Stimulated activated CD4-positive, alpha-beta T cell treated with anti-CD3 and anti-CD28 coated beads, Interleukin-15, amount 100 ng/mL, for 48 hours (primary cell): ENCODE results near the gene GPBAR1.

Source experiments
- DNase-seq, 2 donors: peaks; one replicate each; pipeline ENCODE4 v3.0.0-alpha.2; 2020; ENCODE audit warnings: low read depth in 2 of 2

Gene GPBAR1, protein sequence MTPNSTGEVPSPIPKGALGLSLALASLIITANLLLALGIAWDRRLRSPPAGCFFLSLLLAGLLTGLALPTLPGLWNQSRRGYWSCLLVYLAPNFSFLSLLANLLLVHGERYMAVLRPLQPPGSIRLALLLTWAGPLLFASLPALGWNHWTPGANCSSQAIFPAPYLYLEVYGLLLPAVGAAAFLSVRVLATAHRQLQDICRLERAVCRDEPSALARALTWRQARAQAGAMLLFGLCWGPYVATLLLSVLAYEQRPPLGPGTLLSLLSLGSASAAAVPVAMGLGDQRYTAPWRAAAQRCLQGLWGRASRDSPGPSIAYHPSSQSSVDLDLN

DNA sequence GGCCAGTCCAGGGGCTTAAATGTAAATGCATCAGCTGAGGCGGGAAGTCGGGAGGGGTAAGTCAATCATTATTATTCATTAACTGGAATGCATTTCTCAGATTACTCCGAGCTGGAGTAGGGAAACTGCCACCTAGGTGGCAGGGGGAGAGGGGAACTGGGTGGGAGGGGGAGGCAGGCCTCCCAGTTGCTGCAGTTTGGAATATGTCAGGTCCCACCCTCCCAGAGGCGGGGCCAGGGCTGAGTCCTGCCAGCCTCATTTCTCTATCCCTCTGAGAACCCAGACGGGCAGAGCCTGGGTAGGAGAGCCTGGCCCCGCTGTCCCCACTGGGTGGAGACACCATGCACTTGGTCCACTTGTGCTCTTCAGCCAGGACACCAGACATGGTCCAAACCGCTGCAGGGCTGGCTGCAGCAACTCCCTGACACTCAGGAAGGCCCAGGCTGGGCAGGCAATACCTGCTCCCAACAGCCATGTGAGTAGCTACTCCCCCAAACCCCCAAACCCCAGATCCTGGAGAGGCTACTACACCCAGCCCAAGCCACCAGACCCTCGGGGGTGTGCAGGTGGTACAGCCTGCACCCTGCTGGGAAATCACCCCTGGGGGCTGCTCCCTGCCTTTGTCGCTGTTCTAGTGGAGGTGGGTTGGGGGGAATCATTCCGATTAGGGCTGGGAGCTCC lies at the start of gene GPBAR1:
Gene GPBAR1 (plus strand): TSS at position 274 of the 681 bp plus-strand sequence. CDS start 1,710 bp downstream, outside the sequence.
- no peak for DNase-seq

DNA sequence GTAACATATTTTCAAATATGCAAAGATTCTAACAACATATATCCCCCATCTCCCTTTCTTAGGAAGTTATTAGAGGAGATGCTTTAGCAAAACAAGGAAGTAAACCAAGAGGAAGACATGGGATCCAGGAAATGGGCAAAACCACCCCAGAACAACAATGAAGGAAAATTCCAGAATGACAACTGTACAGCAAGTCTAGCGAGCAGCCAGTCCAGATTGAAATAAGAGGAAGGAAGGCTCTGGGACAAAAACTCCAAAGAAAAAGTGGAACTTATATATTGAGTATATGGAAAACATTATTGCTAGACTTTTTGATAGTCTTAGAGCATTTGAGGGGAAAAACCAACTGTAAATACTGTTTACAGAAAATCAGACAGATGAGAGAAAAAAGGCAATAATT lies 46.7 kb upstream of the GPBAR1 start:
- DNase-seq = no peak

DNA sequence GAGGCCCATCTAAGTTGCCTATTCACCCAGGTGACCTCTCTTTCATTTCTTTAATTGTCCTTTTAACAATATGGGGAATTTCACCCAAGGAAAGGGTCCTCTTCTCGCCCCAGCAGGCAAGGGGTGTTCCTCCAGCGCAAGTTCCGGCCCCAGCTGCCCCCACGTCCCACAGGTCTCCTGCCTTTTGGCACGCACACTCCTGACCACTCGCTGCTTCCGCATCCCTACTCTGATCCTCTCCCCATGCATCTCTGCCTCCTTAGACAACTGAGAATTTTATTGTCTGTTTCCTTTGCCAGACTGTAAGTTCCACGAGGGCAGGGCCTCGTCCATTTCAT lies 44.5 kb upstream of the GPBAR1 start:
- no peak for DNase-seq

DNA sequence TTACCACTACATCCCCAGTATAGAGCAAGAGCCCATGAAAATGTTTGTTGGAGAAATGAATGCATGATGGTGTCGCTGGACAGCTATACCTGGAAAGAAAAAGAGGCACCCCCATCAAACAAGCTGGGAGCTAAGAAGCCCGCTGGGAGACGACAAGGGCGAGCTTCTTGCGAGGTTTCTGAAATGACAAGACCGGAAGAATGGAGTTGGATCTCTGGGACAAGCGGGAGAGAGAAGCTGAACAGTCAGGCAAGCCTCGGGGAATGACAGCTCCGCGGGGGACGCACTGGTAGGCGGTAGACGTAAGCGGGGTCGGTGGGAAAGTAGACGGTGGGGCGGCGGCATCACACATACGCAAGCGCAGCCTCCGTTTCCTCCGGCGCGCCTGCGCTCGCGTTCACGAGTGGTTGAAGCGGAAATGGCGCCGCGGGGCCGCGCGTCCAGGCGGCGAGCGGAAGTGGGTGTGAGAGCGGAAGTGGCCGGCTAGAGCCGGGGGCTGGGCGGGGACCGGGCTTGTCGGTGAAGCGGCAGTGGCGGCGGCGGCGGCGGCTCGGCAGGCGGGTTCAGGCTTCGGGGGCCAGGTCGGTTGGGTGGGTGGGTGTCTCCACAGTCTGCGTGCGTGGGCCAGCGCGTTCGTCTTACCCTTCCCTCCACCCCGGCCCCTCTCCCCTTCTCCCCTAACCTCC lies 44.0 kb upstream of the GPBAR1 start, which contains the start of gene ARPC2:
Gene ARPC2 (plus strand): TSS at position 516 of the 686 bp plus-strand sequence. CDS start 282 bp downstream, outside the sequence.
- peak; percentile 86 to 92 for DNase-seq

DNA sequence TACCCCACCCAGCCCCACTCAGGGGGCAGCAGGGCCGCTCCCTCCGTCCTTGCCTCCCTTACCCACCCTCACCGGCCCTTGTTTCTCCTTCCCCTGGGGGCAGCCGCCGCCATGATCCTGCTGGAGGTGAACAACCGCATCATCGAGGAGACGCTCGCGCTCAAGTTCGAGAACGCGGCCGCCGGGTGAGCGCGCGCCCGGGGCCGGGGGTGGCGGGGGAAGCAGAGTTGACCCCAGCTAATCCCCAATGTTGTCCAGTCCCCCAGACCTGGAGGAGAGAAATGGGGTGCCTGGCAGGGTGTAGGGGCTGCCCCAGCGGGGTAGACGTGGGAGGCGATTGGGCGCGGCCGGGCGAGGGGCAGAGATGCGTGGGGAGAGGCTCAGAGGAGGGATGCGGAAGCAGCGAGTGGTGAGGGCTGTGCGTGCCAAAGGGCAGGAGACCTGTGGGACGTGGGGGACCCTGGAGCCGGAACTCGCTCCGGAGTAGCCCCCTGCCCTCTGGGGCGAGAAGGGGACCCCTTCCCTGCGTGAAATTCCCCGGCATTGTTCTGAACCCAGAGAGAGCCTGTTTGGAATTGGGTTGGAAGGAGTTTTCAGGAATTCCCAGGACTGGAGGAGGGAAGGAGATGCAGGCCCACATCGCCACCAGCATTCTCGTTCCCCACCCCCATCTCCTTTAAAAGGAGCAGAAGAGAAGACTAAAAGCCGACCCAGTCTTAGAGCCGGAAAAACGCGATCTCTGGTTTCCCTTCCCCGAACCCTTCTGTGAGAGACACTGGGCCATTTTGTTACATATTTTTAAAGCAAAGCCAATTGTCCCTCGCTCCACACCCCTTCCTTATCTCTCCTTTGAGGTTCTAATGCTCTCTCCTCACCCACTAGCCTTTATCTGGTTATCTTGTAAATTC lies 43.2 kb upstream of the GPBAR1 start:
- peak; percentile 66 to 68 for DNase-seq

DNA sequence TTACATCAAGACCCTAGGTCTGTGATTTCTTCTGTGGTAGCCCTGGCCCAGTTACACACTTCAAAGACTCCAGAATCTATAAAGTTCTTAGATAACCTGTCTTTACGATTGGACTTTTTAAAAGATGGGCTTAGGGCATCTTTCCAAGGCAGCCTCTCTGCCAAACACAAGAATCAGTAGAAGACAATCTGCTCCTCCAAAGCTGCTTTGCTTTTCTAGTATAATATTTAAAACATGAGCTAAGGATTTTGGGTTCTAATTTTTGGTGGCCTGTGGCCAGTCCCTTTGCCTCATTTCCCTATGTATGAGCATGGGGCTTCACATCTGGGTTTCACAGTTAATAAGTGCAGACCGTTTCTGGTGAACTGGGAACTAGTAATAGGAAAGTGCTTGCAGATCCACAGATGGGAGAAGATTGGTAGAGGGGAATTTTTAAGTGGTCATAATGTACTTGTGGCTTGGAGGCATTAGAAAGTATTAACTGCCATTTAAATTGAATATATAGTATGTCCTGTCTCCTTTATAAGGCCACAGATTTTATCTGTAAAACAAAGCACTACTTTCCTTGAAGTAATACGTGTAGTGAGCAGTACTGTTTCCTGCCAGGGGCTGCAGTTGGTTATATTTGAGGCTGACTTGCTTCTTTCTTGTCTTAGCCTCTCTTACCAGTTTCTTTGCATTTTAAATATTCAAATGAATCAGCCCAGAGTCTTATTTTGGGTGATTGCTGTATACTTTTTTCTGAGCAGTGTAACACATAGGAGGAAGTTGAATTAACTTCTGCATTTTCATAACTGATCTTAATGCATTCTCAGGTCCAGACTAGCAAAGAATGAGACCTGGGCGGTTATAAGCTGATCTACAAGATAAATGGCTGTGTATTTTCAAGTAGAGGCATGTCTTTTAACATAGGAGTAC lies 42.3 kb upstream of the GPBAR1 start:
- no peak for DNase-seq

DNA sequence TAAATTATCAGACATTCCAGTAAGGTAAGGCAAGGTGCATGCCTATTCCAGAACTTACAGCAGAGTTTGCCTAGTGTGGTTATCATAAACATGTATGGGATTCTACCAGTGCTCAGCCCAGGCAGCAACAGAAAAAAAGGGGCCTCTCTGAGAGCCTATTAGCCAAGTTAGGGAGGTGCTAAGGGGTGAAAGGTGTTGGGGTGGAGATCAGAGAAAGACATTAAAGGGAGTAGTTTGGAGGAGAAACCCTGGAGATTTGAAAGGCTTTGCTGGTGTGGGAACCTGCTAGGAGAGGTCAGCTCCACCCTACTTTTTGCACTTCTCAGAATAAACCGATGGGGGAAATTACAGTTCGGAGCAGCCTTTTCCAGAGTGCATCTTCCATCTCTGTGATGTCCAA lies 40.9 kb upstream of the GPBAR1 start:
- DNase-seq = no peak

DNA sequence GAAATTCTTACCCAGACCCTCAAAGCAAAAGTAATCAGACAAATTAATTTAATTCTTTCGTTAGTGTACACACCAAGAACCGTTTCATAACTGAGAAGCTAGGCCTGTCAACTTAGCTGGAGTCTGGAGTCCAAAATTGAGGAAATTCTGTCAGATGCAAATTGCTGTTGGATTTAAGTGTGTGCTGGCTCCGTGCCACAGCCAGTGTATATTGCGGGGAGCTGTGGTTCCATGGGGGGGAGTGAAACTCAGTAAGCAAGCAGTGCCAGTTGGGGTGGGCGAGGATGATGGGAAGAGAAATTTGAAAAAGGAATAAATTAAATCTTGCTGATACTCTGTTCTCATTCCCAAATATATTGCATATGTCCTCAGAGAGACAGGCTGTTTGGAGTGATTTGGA lies 39.8 kb upstream of the GPBAR1 start:
- DNase-seq = no peak

DNA sequence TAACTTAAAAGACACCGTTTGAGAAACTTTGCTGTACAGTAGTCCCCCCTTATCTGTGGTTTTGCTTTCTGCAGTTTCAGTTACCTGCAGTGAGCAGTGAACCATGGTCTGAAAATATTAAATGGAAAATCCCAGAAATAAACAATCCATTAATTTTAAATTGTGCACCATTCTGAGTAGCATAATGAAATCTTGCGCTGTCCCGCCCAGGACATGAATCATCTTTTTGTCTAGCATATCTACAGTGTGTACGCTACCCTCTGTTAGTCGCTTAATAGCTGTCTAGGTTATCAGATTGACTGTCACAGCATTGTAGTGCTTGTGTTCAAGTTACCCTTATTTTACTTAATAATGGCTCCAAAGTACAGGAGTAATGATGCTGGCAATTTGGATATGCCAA lies 37.8 kb upstream of the GPBAR1 start:
- no peak for DNase-seq

DNA sequence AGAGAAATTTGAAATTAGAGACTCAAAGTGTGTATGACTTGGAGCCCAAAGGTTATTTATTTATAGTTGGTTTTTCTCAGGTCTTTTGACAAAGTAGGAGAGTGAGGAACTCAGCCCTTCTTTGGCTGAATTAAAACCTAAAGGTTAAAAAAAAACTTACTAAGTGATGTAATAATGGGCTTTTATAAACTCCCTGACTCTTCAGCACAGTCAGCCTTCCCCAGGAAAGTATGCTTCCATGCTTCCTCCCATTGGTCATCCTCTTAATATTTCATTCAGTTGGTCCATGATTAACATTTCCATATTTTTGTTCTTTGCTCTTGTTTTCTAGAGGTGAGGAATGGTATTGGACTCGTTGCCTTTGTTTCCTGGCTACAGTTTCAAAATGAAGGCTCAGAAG lies 36.6 kb upstream of the GPBAR1 start:
- no peak for DNase-seq

DNA sequence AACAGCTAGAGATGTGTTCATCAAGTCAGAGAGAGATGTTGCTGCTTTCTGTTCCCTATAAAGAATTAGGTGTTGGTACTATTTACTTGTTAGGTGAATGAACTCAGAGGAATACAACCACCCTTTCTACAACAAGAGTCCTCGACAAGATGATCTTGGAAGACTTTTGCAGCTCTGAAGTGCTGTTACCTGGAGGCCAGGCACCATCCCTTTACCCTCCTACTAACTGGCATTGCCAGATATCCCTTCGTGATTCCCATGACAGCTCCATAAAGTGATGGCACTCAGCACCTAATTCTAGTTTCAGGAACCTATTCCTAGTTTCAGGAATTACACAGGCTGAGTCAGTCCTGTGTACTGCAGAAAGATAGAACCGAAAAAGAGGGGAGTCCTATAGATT lies 33.9 kb upstream of the GPBAR1 start:
- no peak for DNase-seq

DNA sequence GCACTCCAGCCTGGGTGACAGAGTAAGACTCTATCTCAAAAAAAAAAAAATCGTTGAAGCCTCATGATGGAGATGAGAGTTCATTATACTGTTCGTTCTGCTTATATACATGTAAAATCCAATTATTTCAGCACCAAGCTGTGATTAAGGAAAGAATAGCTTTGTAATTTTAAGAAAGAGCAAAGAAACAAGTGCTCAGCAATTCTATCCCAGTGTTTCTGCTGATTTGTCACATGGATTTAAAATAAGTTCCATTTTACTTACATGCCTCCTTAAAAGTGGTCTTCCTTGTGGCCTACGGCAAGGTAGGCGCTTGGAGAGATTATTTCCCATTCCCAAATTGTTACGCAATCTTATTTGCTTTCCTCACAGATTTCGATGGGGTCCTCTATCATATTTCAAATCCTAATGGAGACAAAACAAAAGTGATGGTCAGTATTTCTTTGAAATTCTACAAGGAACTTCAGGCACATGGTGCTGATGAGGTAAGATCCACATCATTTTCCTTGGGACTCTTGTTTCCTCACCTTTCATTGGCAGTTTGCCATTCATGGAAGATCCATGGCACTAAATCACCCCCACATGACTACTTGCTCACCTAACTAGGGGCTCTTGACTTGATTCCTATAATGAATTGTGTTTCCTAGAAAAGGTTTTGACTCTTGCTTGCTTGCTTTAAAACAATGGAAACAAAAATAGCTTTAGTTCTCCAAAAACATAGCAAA lies 32.3 kb upstream of the GPBAR1 start:
- DNase-seq = no peak

DNA sequence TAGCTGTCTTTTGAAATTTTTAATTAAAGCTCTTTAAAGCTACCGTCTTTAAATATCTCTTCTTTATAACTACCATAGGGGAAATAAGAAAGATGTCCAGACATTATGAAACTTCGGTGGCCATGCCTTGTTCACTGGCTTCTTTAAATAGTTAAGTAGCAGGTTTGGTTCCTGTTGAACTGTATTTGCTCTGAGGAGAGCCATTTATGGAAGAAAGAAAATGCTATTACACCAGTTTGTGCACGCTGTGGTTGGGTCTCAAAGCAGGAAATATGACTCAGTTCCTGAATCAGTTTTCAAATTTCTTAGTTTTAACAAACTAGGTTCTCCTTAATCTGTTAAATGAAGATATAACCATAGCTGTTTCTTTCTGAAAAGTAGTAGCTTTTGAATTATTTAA lies 31.6 kb upstream of the GPBAR1 start:
- peak; percentile 19 to 21 for DNase-seq

DNA sequence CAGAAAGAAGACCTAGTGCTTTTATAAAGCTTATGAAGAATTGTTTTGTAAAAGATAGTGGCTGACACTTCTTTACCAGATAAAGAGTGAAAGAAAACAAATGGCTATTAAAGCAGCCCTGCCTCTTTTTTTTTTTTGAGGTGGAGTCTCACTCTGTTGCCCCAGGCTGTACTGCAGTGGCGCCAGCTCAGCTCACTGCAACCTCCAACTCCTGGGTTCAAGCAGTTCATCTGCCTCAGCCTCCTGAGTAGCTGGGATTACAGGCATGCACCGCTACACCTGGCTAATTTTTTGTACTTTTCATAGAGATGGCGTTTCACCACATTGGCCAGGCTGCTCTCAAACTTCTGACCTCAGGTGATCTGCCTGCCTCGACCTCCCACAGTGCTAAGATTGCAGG lies 31.0 kb upstream of the GPBAR1 start:
- DNase-seq = no peak

DNA sequence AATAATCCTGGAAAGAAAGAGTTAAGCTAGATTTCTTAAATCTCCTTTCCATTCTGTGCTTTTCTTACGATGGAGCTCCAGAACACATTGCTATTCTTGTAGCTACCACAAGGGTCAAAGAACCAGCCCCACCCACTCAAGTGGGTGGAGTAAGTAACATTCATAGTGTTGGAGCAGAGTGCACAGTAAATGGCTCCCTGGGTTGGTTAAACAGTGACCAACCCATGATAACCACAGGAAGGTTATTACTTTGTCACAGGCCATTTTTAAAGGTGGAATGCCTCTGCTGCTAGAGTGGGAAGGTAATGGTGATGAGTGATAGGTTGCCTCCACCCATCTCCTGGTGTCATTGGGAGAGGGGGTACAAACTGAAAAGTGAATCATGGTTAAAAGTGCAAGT lies 29.9 kb upstream of the GPBAR1 start:
- peak in 1 of 2 donors; percentile 16 for DNase-seq

DNA sequence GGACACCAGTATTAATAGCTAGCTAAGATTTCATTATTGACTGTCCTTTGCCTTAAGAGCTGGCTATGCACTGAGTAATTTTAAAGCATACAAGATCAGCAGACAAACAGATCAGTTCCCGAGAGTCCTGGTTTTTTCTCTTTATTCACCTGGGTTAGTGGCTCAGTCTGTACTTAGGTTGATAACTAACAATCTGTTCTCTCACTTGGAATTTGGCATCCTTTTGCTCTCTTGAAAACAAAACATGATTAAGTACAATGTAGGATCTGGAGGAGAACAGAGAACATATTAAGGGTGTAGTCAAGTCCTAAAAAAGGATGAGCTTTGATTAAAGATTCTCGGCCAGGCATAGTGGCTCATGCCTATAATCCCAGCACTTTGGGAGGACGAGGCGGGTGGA lies 27.3 kb upstream of the GPBAR1 start:
- no peak for DNase-seq

DNA sequence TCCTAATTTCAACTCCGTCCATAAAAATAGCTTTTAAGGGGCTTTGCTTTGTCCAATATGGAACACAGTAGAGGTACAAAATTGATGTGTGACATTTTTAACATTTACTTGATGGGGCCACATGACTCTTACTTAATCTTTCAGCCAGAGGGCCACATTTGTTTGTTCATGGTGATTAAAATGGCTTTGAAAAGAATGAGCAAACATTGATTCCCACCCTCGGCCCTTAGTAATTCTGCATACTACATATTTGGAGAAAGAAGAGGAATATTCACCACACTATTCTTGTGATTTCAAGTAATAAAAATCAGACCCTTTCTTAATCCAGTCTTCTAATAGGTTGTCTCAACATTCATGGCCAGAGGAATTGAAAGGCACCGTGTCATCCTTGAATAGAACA lies 26.3 kb upstream of the GPBAR1 start:
- DNase-seq = no peak

DNA sequence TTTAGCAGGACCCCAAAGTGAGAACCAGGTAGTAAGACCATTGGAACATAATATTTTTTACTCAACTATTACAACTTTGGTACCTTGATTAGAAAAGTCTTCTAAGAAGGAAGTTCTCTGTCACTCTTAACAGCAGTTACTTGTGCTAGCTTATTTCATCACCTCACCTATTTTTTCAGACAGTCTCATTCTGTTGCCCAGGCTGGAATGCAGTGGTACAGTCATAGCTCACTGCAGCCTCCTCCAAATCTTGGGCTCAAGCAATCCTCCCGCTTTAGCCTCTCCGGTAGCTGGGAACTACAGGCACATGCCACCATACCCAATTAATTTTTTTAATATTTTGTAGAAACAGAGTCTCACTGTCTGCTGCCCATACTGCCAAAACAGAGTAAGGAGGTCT lies 25.8 kb upstream of the GPBAR1 start:
- DNase-seq = no peak

DNA sequence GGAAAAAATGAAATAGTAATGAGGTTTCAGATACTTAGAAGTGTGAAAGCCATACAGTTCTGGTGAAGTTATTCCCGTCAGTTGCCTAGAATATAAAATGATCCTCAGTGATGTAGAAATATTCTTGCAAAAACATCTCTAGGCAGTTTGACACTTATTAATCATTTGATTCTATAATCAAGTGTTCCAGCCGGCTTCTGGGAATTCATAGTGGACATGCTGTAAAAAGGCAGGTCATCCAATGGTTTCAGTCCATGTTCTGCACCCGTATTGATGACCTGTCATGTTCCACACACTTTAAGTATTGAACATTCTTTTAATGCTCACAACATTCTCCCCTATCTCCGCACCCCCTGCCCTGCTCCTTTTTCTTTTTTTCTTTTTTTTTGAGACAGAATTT lies 24.0 kb upstream of the GPBAR1 start:
- DNase-seq = no peak

DNA sequence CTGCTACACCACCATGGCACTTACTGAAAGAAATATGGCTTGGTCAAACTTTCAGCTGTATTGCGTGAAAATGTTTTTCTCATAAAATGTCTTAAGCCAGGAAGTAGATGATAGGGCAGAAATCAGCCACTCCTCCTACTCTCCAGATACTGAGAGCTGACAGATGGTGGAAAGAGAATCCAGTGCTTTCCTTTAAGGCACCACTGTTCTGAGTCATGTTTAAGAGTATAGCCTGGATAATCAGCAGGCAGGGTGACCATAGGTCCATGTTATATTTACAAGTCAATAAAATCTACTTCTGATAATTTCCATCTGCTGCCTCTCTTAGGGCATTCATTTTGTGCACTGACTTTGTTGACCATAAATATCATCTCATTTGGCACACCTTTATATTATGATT lies 21.9 kb upstream of the GPBAR1 start:
- no peak for DNase-seq
